ENCODE data around the gene EHBP1L1. TPM values are rescaled to one million over a fixed set of nuclear protein-coding genes. Genes with fewer than 3 reads are reported as not detected.

EHBP1L1 gene
- total RNA-seq, 1 experiment from 2014 or later = 126 TPM

- peak; percentile 46 for ATAC-seq
- no TSS peak for BruUV-seq (replicated peaks)
- H3K4me3 ChIP-seq (ENCODE audit: low read length) = no peak overlapping the region
- H3K36me3 ChIP-seq (ENCODE audit: low read depth, low read length) = peaks cover 10% of the 10 kb centered on the region; the same call in 1 of the 2 replicates
- no peak overlapping the region for H3K27ac ChIP-seq (ENCODE audit: low read length)
- intact Hi-C loops (cut with micrococcal nuclease) = no loop called here
- peak; percentile 91 for TF ChIP-seq CTCF (conservative IDR thresholded peaks at IDR 0.05; ENCODE audit: low read depth, low read length)
- TF ChIP-seq EZH2 (IDR thresholded peaks at IDR 0.05; ENCODE audit: low read length, unreplicated experiment) = no peak
- H3K9me2 ChIP-seq (replicated peaks; ENCODE audit: low read length) = no peaks in the 10 kb centered on the region
- no peaks in the 10 kb centered on the region for H3F3A ChIP-seq (ENCODE audit: low read length, unreplicated experiment)
- H3K4me2 ChIP-seq (ENCODE audit: low read length) = no peak overlapping the region
- H3K79me2 ChIP-seq (ENCODE audit: low read length) = no peaks in the 10 kb centered on the region
- CTCF ChIA-PET = interaction anchor here (0.7 to 1.0 kb wide), 3 partner anchors 17 to 52 kb away, joined by 3 to 4 read pairs (median 3); partner anchors contain the start of gene PCNX3
- POLR2A ChIA-PET (ENCODE audit: unreplicated experiment) = interaction anchor here (1.0 kb wide), 1 partner anchor 21 kb away, joined by 5 read pairs; the partner anchor contains the start of gene PCNX3
- H3K27me3 ChIP-seq (ENCODE audit: low read length) = no peaks in the 10 kb centered on the region
- no peaks in the 10 kb centered on the region for H3K4me1 ChIP-seq (ENCODE audit: insufficient read depth, low read length)
- H4K20me1 ChIP-seq (ENCODE audit: low read length) = no peaks in the 10 kb centered on the region
- no peak overlapping the region for H3K9ac ChIP-seq (ENCODE audit: low read length)
- no peaks in the 10 kb centered on the region for H3K9me3 ChIP-seq (ENCODE audit: low read length)
- DNase-seq = peak; percentile 39
- H2AFZ ChIP-seq (ENCODE audit: low read length) = no peak overlapping the region
Observed at GRCh38 chr11:65593518-65594414, 17.9 kb downstream of the EHBP1L1 start.

- no peak overlapping the region for H2AFZ ChIP-seq (ENCODE audit: low read length)
- no peaks in the 10 kb centered on the region for H3K4me1 ChIP-seq (ENCODE audit: insufficient read depth, low read length)
- peaks cover 12% of the 10 kb centered on the region; the same call in 1 of the 2 replicates for H3K36me3 ChIP-seq (ENCODE audit: low read depth, low read length)
- TF ChIP-seq EZH2 (IDR thresholded peaks at IDR 0.05; ENCODE audit: low read length, unreplicated experiment) = no peak
- no peak for TF ChIP-seq CTCF (conservative IDR thresholded peaks at IDR 0.05; ENCODE audit: low read depth, low read length)
- TF ChIP-seq EZH2phosphoT487 (IDR thresholded peaks at IDR 0.05; ENCODE audit: borderline replicate concordance, low read length) = no peak
- no peaks in the 10 kb centered on the region for H3K79me2 ChIP-seq (ENCODE audit: low read length)
- ATAC-seq (no peak), DNase-seq (no peak)
- no peaks in the 10 kb centered on the region for H3K9me3 ChIP-seq (ENCODE audit: low read length)
- ChIA-PET CTCF (interaction anchor here (1.1 kb wide), 2 partner anchors 18 to 55 kb away, joined by 4 to 5 read pairs; no protein-coding TSS in a partner anchor), POLR2A (ENCODE audit: unreplicated experiment) (interaction anchor here (0.5 kb wide), 1 partner anchor 68 kb away, joined by 3 read pairs; the partner anchor contains the start of gene RELA)
- H4K20me1 ChIP-seq (ENCODE audit: low read length) = no peaks in the 10 kb centered on the region
- H3K9me2 ChIP-seq (replicated peaks; ENCODE audit: low read length) = no peaks in the 10 kb centered on the region
- H3K27me3 ChIP-seq (ENCODE audit: low read length) = no peaks in the 10 kb centered on the region
- H3K4me3 ChIP-seq (ENCODE audit: low read length) = no peak overlapping the region
- no TSS peak for BruUV-seq (replicated peaks)
- H3F3A ChIP-seq (ENCODE audit: low read length, unreplicated experiment) = no peaks in the 10 kb centered on the region
- no peak overlapping the region for H3K4me2 ChIP-seq (ENCODE audit: low read length)
- intact Hi-C loops (cut with micrococcal nuclease) = no loop called here
- H3K27ac ChIP-seq (ENCODE audit: low read length) = no peak overlapping the region
- no peak overlapping the region for H3K9ac ChIP-seq (ENCODE audit: low read length)
Observed at GRCh38 chr11:65595131-65595530, 19.3 kb downstream of the EHBP1L1 start.
